Measurements from ENCODE around the gene DGKH. TPM values are rescaled to one million over a fixed set of nuclear protein-coding genes. Genes with fewer than 3 reads are reported as not detected.

DGKH gene
- total and polyA plus RNA-seq, 9 of the 15 experiments (the other 6 are each of a cell fraction or from before 2014, with no cell fraction given), result 0.38 to 4.4 (median 3.1) TPM

- no peaks in the 10 kb centered on the region for H3K9me1 ChIP-seq (ENCODE audit: control insufficient read depth, insufficient read depth, low read length)
- H3K27ac ChIP-seq (ENCODE audit: extremely low read depth, low read depth, low read length), result peak overlapping the region; percentile 72
- H4K20me1 ChIP-seq (replicated peaks; ENCODE audit: control insufficient read depth, insufficient read depth, low read length), result no peaks in the 10 kb centered on the region
- peak overlapping the region; percentile 74 to 96 for H3K9ac ChIP-seq (ENCODE audit: insufficient read depth in 1 of 2, low read depth in 2 of 2, low read length in 2 of 2)
- 0% methylated on average over 28 of the region's 91 CpGs for WGBS (ENCODE audit: insufficient coverage, low coverage, missing lambda C conversion rate)
- H3K79me2 ChIP-seq (ENCODE audit: control insufficient read depth, insufficient read depth, low read length), result peaks cover 21% of the 10 kb centered on the region
- in situ Hi-C loops (cut with MboI), result no loop called here
- CTCF ChIA-PET (ENCODE audit: low intra/inter-chr PET ratio), result no interaction called here
- POLR2A ChIA-PET, result interaction anchor here (1.1 kb wide), 1 partner anchor 26 kb away, joined by 3 read pairs; no protein-coding TSS in a partner anchor
- 0 out of 3 replicates have a peak, but pooled peaks cover 3% of the 10 kb centered on the region for H3K36me3 ChIP-seq (ENCODE audit: control insufficient read depth, insufficient read depth, low read length)
- H3K4me1 ChIP-seq (replicated peaks in 1 of 2; ENCODE audit: control insufficient read depth in 2 of 2, insufficient read depth in 2 of 2, low read length in 2 of 2), result peaks cover 10 to 13% of the 10 kb centered on the region in 2 experiments; a peak in 4 of 5 replicates
- FAIRE-seq, result no peak
- H3K4me3 ChIP-seq, result peak overlapping the region; percentile 51
- DNase-seq (ENCODE audit: extremely low read depth in 1 of 4, low spot score in 3 of 4), result peak; percentile 83 to 94 (median 88)
- H2AFZ ChIP-seq (ENCODE audit: low read depth, low read length), result peak overlapping the region; percentile 79
- peak; percentile 87 for ATAC-seq
- no peaks in the 10 kb centered on the region for H3K27me3 ChIP-seq (ENCODE audit: control insufficient read depth in 2 of 2, insufficient read depth in 2 of 2, low read length in 2 of 2)
- intact Hi-C loops (cut with micrococcal nuclease), result loop anchor here (5.0 to 10.0 kb wide), 5 partner anchors 43 to 235 kb away; partner anchors contain the start of genes AKAP11 and VWA8
- no TSS peak for BruUV-seq (replicated peaks)
- peak overlapping the region; percentile 69 for H3K4me2 ChIP-seq (ENCODE audit: insufficient read depth, low read length)
- H3K9me3 ChIP-seq (replicated peaks; ENCODE audit: control insufficient read depth, insufficient read depth, low read depth, low read length), result no peaks in the 10 kb centered on the region; the same call in 1 of the 2 replicates
- no peak for TF ChIP-seq ZNF12 (CRISPR knock-in tag; IDR thresholded peaks at IDR 0.05)
- TF ChIP-seq KAT8 (IDR thresholded peaks at IDR 0.05; ENCODE audit: low read depth), result no peak
- no peak for TF ChIP-seq HMG20B (CRISPR knock-in tag; IDR thresholded peaks at IDR 0.05)
- TF ChIP-seq MEF2A (IDR thresholded peaks at IDR 0.05; ENCODE audit: control insufficient read depth, low read depth, low read length), result no peak
- TF ChIP-seq ZNF75A (CRISPR knock-in tag; IDR thresholded peaks at IDR 0.05), result no peak
- TF ChIP-seq ZNF143 (CRISPR knock-in tag; IDR thresholded peaks at IDR 0.05), result no peak
- no peak for TF ChIP-seq ZFP1 (CRISPR knock-in tag; IDR thresholded peaks at IDR 0.05)
- TF ChIP-seq FOXK1 (CRISPR knock-in tag; IDR thresholded peaks at IDR 0.05; ENCODE audit: borderline replicate concordance), result no peak
- no peak for TF ChIP-seq ZFPM2 (CRISPR knock-in tag; IDR thresholded peaks at IDR 0.05)
- peak; percentile 71; the same call in 1 of the 2 replicates for TF ChIP-seq POLR2AphosphoS5 (IDR thresholded peaks at IDR 0.05; ENCODE audit: control insufficient read depth, insufficient read depth, low read depth, low read length)
- no peak for TF ChIP-seq ZBTB26 (CRISPR knock-in tag; IDR thresholded peaks at IDR 0.05)
- TF ChIP-seq ZBED1 (IDR thresholded peaks at IDR 0.05), result no peak
- no peak for TF ChIP-seq LCOR (CRISPR knock-in tag; IDR thresholded peaks at IDR 0.05)
- peak; percentile 72 for TF ChIP-seq RBM22 (IDR thresholded peaks at IDR 0.05; ENCODE audit: low read depth, low read length, poor library complexity, severe bottlenecking)
- TF ChIP-seq ZNF217 (CRISPR knock-in tag; IDR thresholded peaks at IDR 0.05), result no peak
- TF ChIP-seq MTF1 (CRISPR knock-in tag; IDR thresholded peaks at IDR 0.05; ENCODE audit: borderline replicate concordance), result no peak
- TF ChIP-seq ZNF212 (CRISPR knock-in tag; IDR thresholded peaks at IDR 0.05), result no peak
- TF ChIP-seq ATF1 (CRISPR knock-in tag; IDR thresholded peaks at IDR 0.05), result no peak
- 0 out of 2 replicates have a peak, but pooled peaks have one; percentile 10 for TF ChIP-seq ATF1 (tag; IDR thresholded peaks at IDR 0.05)
- no peak for TF ChIP-seq ZNF316 (IDR thresholded peaks at IDR 0.05)
- TF ChIP-seq ZNF395 (CRISPR knock-in tag; IDR thresholded peaks at IDR 0.05), result no peak
- TF ChIP-seq TARDBP (IDR thresholded peaks at IDR 0.05), result no peak
- TF ChIP-seq ZNF583 (CRISPR knock-in tag; IDR thresholded peaks at IDR 0.05), result no peak
- TF ChIP-seq HDAC8 (tag; IDR thresholded peaks at IDR 0.05), result no peak
These were observed 8.3 kb upstream of the DGKH start for GRCh38 chr13:42039946-42040729.

All from K562 (cell line).